HepG2 (cell line): ENCODE data around the gene SPNS1. TPM values are rescaled to one million over a fixed set of nuclear protein-coding genes. Genes with fewer than 3 reads are reported as not detected.
A peak's percentile ranks its signal among the peaks of the same experiment; 100 is the strongest.

Experiments
- ARNTL ChIP-seq: sonication (generic); formaldehyde crosslinking; IDR thresholded peaks from 2 replicates; pipeline ENCODE4 v1.4.0; 2020; ENCODE audit warnings: mild to moderate bottlenecking, missing genetic modification reagents
- FOXA1 ChIP-seq, 2 experiments: fragments of 450-650 bp in 1 of 2; sonication (generic) in 1 of 2; formaldehyde crosslinking in 1 of 2; IDR thresholded peaks; 2 replicates each; pipeline versions ENCODE4 v1.4.0 to v1.6.1; 2016 to 2020; ENCODE audit warnings: missing genetic modification reagents in 1 of 2
- GFI1 ChIP-seq: sonication (generic); formaldehyde crosslinking; IDR thresholded peaks from 2 replicates; pipeline ENCODE4 v1.5.0; 2020; ENCODE audit warnings: missing genetic modification reagents, mild to moderate bottlenecking, borderline replicate concordance
- KDM5B ChIP-seq: sonication (generic); formaldehyde crosslinking; IDR thresholded peaks from 2 replicates; pipeline ENCODE4 v1.4.0; 2020; ENCODE audit warnings: missing genetic modification reagents, mild to moderate bottlenecking, borderline replicate concordance
- KLF12 ChIP-seq: sonication (generic); formaldehyde crosslinking; IDR thresholded peaks from 2 replicates; pipeline ENCODE4 v1.4.0; 2020; ENCODE audit warnings: missing genetic modification reagents, borderline replicate concordance
- MNT ChIP-seq: fragments of 450-650 bp; IDR thresholded peaks from 2 replicates; pipeline ENCODE4 v1.6.1; 2016
- MYPOP ChIP-seq: sonication (generic); formaldehyde crosslinking; IDR thresholded peaks from 2 replicates; pipeline ENCODE4 v1.8.1; 2023; ENCODE audit warnings: mild to moderate bottlenecking, moderate library complexity, missing genetic modification reagents
- NFKB2 ChIP-seq: sonication (generic); formaldehyde crosslinking; IDR thresholded peaks from 2 replicates; pipeline ENCODE4 v1.4.0; 2020; ENCODE audit warnings: missing genetic modification reagents, borderline replicate concordance
- PCBP1 ChIP-seq: fragments of 200-400 bp; formaldehyde crosslinking; IDR thresholded peaks from 2 replicates; pipeline ENCODE4 v1.6.1; 2017; ENCODE audit warnings: mild to moderate bottlenecking, low read depth, low read length, borderline replicate concordance
- PHF21A ChIP-seq: sonication (generic); formaldehyde crosslinking; IDR thresholded peaks from 2 replicates; pipeline ENCODE4 v1.5.0; 2020; ENCODE audit warnings: mild to moderate bottlenecking, missing genetic modification reagents
- POLR2AphosphoS5 ChIP-seq: IDR thresholded peaks from 2 replicates; pipeline ENCODE4 v1.6.1; 2012; ENCODE audit warnings: low read depth, low read length
- STAT5B ChIP-seq: sonication (generic); formaldehyde crosslinking; IDR thresholded peaks from 2 replicates; pipeline ENCODE4 v1.4.0; 2020; ENCODE audit warnings: missing genetic modification reagents
- TIGD3 ChIP-seq: sonication (generic); formaldehyde crosslinking; IDR thresholded peaks from 2 replicates; pipeline ENCODE4 v1.5.1; 2020; ENCODE audit warnings: mild to moderate bottlenecking, missing genetic modification reagents, borderline replicate concordance
- WIZ ChIP-seq: sonication (generic); formaldehyde crosslinking; IDR thresholded peaks from 2 replicates; pipeline ENCODE4 v1.5.1; 2020; ENCODE audit warnings: mild to moderate bottlenecking, missing genetic modification reagents
- YEATS2 ChIP-seq: sonication (generic); formaldehyde crosslinking; IDR thresholded peaks from 2 replicates; pipeline ENCODE4 v1.4.0; 2020; ENCODE audit warnings: missing genetic modification reagents, borderline replicate concordance
- ZBTB33 ChIP-seq: sonication (generic); formaldehyde crosslinking; IDR thresholded peaks from 2 replicates; pipeline ENCODE4 v1.4.0; 2020; ENCODE audit warnings: missing genetic modification reagents
- ZC3H13 ChIP-seq: sonication (generic); formaldehyde crosslinking; IDR thresholded peaks from 2 replicates; pipeline ENCODE4 v1.8.1; 2023; ENCODE audit warnings: mild to moderate bottlenecking, missing genetic modification reagents, moderate library complexity
- ZFP36 ChIP-seq: fragments of 150-350 bp; IDR thresholded peaks from 2 replicates; pipeline ENCODE4 v1.6.1; 2018; ENCODE audit warnings: borderline replicate concordance, low read length, low read depth; ENCODE audit not compliant: partially characterized antibody
- ZKSCAN5 ChIP-seq: sonication (generic); formaldehyde crosslinking; IDR thresholded peaks from 2 replicates; pipeline ENCODE4 v1.5.1; 2020; ENCODE audit warnings: mild to moderate bottlenecking, missing genetic modification reagents
- ZNF451 ChIP-seq: sonication (generic); formaldehyde crosslinking; IDR thresholded peaks from 2 replicates; pipeline ENCODE4 v1.5.0; 2020; ENCODE audit warnings: mild to moderate bottlenecking, missing genetic modification reagents
- polyA plus RNA-seq, 8 experiments: library from polyadenylated mRNA; depleted of rRNA in 3 of 8; stranded (reverse) in 7 of 8; unstranded in 1 of 8; fragments of >200 nt; fragmentation: Illumina TruSeq in 4 of 8; extraction: Trizol in 4 of 8; gene quantifications; 2 replicates each; pipeline versions ENCODE4 v1.2.1 to v1.2.3, GENCODE V29; 2011 to 2016; ENCODE audit warnings: low read depth in 4 of 8, missing spikeins in 1 of 8, mixed read lengths in 1 of 8; ENCODE audit not compliant: insufficient read depth in 1 of 8
- total RNA-seq, 5 experiments: library from RNA; depleted of rRNA; stranded (reverse); fragments of >200 nt; fragmentation: Illumina TruSeq; extraction: Trizol; gene quantifications; 2 replicates each; pipeline ENCODE4 v1.2.3, GENCODE V29; 2016; ENCODE audit warnings: low read depth in 1 of 5

Gene SPNS1
- total and polyA plus RNA-seq, 2 of the 13 experiments (the other 11 are each of a cell fraction or from before 2014, with no cell fraction given), result 25.6 to 38.8 TPM

GRCh38 chr16:28935924-28936783 is 38.4 kb upstream of the SPNS1 start (continued):
- TF ChIP-seq POLR2AphosphoS5 (peak; percentile 46), STAT5B (CRISPR knock-in tag) (no peak), ZC3H13 (peak; percentile 73; the same call in 1 of the 2 replicates), PCBP1 (0 out of 2 replicates have a peak, but pooled peaks have one; percentile 41), FOXA1 (IDR thresholded peaks at IDR 0.05) (no peak), FOXA1 (CRISPR knock-in tag; IDR thresholded peaks at IDR 0.05) (no peak), ZBTB33 (no peak), TIGD3 (CRISPR knock-in tag) (peak; percentile 75; the same call in 1 of the 2 replicates), MNT (peak; percentile 42; the same call in 1 of the 2 replicates), KLF12 (CRISPR knock-in tag) (peak; percentile 67), WIZ (peak; percentile 82; the same call in 1 of the 2 replicates), ZNF451 (0 out of 2 replicates have a peak, but pooled peaks have one; percentile 22), ZKSCAN5 (CRISPR knock-in tag) (0 out of 2 replicates have a peak, but pooled peaks have one; percentile 19), KDM5B (CRISPR knock-in tag) (0 out of 2 replicates have a peak, but pooled peaks have one; percentile 23), YEATS2 (CRISPR knock-in tag) (peak; percentile 51; the same call in 1 of the 2 replicates), NFKB2 (CRISPR knock-in tag) (no peak), PHF21A (0 out of 2 replicates have a peak, but pooled peaks have one; percentile 21), ZFP36 (no peak), ARNTL (no peak; the same call in 1 of the 2 replicates), GFI1 (CRISPR knock-in tag) (peak; percentile 52; the same call in 1 of the 2 replicates), MYPOP (peak; percentile 58; the same call in 1 of the 2 replicates)
